SK-N-MC (cell line): ENCODE measurements around the gene LRIG1.

ENCODE experiments used
- EZH2 ChIP-seq: fragments of 200-600 bp; sonication (generic); IDR thresholded peaks from one replicate; pipeline ENCODE4 v1.6.1; 2017; ENCODE audit warnings: antibody characterized with exemption
- FOXP2 ChIP-seq: optimal IDR thresholded peaks from 2 replicates; pipeline ENCODE3; 2011; ENCODE audit warnings: mild to moderate bottlenecking, moderate library complexity; ENCODE audit not compliant: insufficient read depth; ENCODE audit errors: extremely low read length, control extremely low read depth
- POLR2AphosphoS5 ChIP-seq: IDR thresholded peaks from 2 replicates; pipeline ENCODE4 v1.6.1; 2012; ENCODE audit warnings: mild to moderate bottlenecking, low read depth, low read length, borderline replicate concordance

- TF ChIP-seq EZH2 (no peak), POLR2AphosphoS5 (peak; percentile 25; the same call in 1 of the 2 replicates), FOXP2 (no peak)
These were observed 36.9 kb downstream of the LRIG1 start for GRCh38 chr3:66463730-66464511.
